Endodermal cell (in vitro differentiated cells): ENCODE data around the gene ADSL. TPM values are rescaled to one million over a fixed set of nuclear protein-coding genes. Genes with fewer than 3 reads are reported as not detected.

ENCODE experiments used
- DNase-seq: peaks from one replicate; pipeline ENCODE4 v3.0.0-alpha.2; 2017
- H3K27ac ChIP-seq: 2 replicates; pipeline ENCODE4 v1.5.1; 2013; ENCODE audit warnings: mild to moderate bottlenecking, low read depth, low read length, moderate library complexity
- H3K27me3 ChIP-seq: 2 replicates; pipeline ENCODE4 v1.6.1; 2013; ENCODE audit warnings: mild to moderate bottlenecking, low read length, moderate library complexity; ENCODE audit not compliant: insufficient read depth, control insufficient read depth, poor library complexity, severe bottlenecking
- H3K36me3 ChIP-seq: 2 replicates; pipeline ENCODE4 v1.7.0; 2013; ENCODE audit warnings: mild to moderate bottlenecking, low read length, moderate library complexity; ENCODE audit not compliant: control insufficient read depth, insufficient read depth
- H3K4me1 ChIP-seq: one replicate; pipeline ENCODE4 v1.7.0; 2013; ENCODE audit warnings: low read length; ENCODE audit not compliant: control insufficient read depth, insufficient read depth
- H3K4me3 ChIP-seq: 2 replicates; pipeline ENCODE4 v1.5.1; 2013; ENCODE audit warnings: mild to moderate bottlenecking, low read length, moderate library complexity
- H3K9ac ChIP-seq: 2 replicates; pipeline ENCODE4 v1.6.1; 2013; ENCODE audit warnings: mild to moderate bottlenecking, low read length, moderate library complexity; ENCODE audit not compliant: poor library complexity, severe bottlenecking; ENCODE audit errors: extremely low read depth
- H3K9me3 ChIP-seq: 2 replicates; pipeline ENCODE4 v1.6.1; 2013; ENCODE audit warnings: mild to moderate bottlenecking, low read length, moderate library complexity; ENCODE audit not compliant: control insufficient read depth
- H3K27ac Mint-ChIP-seq: 2 replicates; pipeline ENCODE4 v1.8.0; 2020; ENCODE audit warnings: mixed read lengths
- H3K27me3 Mint-ChIP-seq: 2 replicates; pipeline ENCODE4 v1.8.0; 2021; ENCODE audit warnings: mild to moderate bottlenecking, mixed read lengths; ENCODE audit not compliant: insufficient read depth
- H3K36me3 Mint-ChIP-seq: 2 replicates; pipeline ENCODE4 v1.8.0; 2020; ENCODE audit warnings: low read depth, mixed read lengths
- H3K4me1 Mint-ChIP-seq: 2 replicates; pipeline ENCODE4 v1.8.0; 2020; ENCODE audit warnings: mixed read lengths
- H3K4me3 Mint-ChIP-seq: 2 replicates; pipeline ENCODE4 v1.8.0; 2020; ENCODE audit warnings: mild to moderate bottlenecking, moderate library complexity, mixed read lengths
- H3K9me3 Mint-ChIP-seq: 2 replicates; pipeline ENCODE4 v1.8.0; 2020; ENCODE audit warnings: mild to moderate bottlenecking, mixed read lengths
- WGBS, 2 experiments: methylation state at CpG; one replicate each; pipeline versions ENCODE4 v1.1.5 to v1.1.7; 2013; ENCODE audit warnings: missing lambda C conversion rate in 2 of 2, mixed read lengths in 1 of 2; ENCODE audit not compliant: insufficient coverage in 1 of 2, insufficient read length in 1 of 2; 5-methylcytosine and 5-hydroxymethylcytosine counted together
- total RNA-seq, 2 donors: library from RNA; stranded (reverse); fragmentation: NEBNext Ultra II Directional in 1 of 2; extraction: Animal tissue kit (Norgen Biotek cat#: 25700) in 1 of 2; gene quantifications; 2 replicates in 1 of 2; 3 replicates in 1 of 2; pipeline ENCODE4 v1.2.1, GENCODE V29; 2021
- TF ChIP-seq, protein P1 (sequence below): fragments of 200-600 bp; sonication (generic); conservative IDR thresholded peaks from 2 replicates; pipeline ENCODE4 v1.5.0; 2021; ENCODE audit warnings: antibody characterized with exemption, mild to moderate bottlenecking

ADSL gene
- total RNA-seq, 2 donors from 2014 or later = 107 to 118 TPM

DNA sequence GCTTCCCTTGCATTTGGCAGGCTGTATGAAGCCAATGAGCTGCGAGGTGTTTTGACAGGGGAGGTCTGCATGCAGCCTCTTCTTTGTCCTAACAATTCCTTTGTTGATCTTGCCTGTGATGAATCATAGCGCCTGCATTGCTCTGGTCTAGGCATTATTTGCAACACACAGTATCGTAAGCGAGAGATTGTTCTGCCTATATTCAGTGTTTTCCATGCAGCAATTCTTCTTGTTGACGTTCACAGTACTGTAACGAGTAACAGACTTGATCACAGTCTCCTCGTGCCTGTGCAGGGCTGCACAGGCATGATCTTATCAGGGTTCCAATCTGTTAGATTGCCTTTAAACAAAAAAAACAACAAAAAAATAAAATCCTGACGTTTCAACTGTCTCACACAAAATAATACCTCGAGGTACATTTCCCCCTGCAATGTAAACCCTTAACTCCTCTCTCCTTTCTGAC is 13.9 kb upstream of the ADSL start:
- Mint-ChIP-seq H3K4me3 (no peak overlapping the region), H3K36me3 (peaks cover 12% of the 10 kb centered on the region), H3K4me1 (peaks cover 75% of the 10 kb centered on the region), H3K9me3 (no peaks in the 10 kb centered on the region), H3K27ac (peak overlapping the region; percentile 24), H3K27me3 (no peaks in the 10 kb centered on the region)
- Histone ChIP-seq H3K36me3 (peaks cover 4% of the 10 kb centered on the region), H3K27me3 (no peaks in the 10 kb centered on the region), H3K27ac (no peak overlapping the region), H3K4me1 (peaks cover 17% of the 10 kb centered on the region), H3K4me3 (no peak overlapping the region), H3K9ac (no peak overlapping the region), H3K9me3 (no peaks in the 10 kb centered on the region)
- WGBS, 2 experiments = 76 to 77% methylated on average over 8 to 9 of the region's 9 CpGs
- peak; percentile 64 for DNase-seq
- TF ChIP-seq, protein P1, sequence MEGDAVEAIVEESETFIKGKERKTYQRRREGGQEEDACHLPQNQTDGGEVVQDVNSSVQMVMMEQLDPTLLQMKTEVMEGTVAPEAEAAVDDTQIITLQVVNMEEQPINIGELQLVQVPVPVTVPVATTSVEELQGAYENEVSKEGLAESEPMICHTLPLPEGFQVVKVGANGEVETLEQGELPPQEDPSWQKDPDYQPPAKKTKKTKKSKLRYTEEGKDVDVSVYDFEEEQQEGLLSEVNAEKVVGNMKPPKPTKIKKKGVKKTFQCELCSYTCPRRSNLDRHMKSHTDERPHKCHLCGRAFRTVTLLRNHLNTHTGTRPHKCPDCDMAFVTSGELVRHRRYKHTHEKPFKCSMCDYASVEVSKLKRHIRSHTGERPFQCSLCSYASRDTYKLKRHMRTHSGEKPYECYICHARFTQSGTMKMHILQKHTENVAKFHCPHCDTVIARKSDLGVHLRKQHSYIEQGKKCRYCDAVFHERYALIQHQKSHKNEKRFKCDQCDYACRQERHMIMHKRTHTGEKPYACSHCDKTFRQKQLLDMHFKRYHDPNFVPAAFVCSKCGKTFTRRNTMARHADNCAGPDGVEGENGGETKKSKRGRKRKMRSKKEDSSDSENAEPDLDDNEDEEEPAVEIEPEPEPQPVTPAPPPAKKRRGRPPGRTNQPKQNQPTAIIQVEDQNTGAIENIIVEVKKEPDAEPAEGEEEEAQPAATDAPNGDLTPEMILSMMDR = no peak

DNA sequence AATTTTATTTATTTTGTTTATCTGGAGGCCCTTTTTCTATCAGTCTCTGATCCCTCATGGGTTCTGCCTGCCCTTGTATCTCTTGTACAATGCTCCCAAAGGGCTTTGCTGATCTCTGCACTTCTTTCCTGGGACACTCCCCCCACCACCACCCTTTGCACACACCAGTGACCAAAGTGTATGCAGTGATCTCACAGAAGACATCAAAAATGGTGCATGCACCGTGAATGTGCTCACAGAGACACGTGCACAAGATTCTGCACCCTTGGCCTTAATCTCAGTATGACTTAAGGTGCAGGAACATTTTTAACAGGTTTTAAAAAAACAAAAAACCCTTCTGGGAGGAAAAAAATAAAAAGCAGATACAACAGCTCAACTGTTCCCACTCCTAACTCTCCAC is 12.2 kb upstream of the ADSL start:
- Histone ChIP-seq H3K36me3 (peaks cover under 1% of the 10 kb centered on the region), H3K9ac (no peak overlapping the region), H3K27ac (no peak overlapping the region), H3K27me3 (no peaks in the 10 kb centered on the region), H3K9me3 (no peaks in the 10 kb centered on the region), H3K4me1 (peaks cover 7% of the 10 kb centered on the region), H3K4me3 (no peak overlapping the region)
- WGBS, 2 experiments = 87 to 91% methylated on average over 2 of the region's 2 CpGs
- TF ChIP-seq, protein P1 = no peak
- no peaks in the 10 kb centered on the region for H3K27me3 Mint-ChIP-seq
- no peak overlapping the region for H3K4me3 Mint-ChIP-seq
- no peak overlapping the region for H3K27ac Mint-ChIP-seq
- no peak for DNase-seq
- no peaks in the 10 kb centered on the region for H3K9me3 Mint-ChIP-seq
- H3K4me1 Mint-ChIP-seq = peaks cover 59% of the 10 kb centered on the region
- peaks cover 21% of the 10 kb centered on the region for H3K36me3 Mint-ChIP-seq

DNA sequence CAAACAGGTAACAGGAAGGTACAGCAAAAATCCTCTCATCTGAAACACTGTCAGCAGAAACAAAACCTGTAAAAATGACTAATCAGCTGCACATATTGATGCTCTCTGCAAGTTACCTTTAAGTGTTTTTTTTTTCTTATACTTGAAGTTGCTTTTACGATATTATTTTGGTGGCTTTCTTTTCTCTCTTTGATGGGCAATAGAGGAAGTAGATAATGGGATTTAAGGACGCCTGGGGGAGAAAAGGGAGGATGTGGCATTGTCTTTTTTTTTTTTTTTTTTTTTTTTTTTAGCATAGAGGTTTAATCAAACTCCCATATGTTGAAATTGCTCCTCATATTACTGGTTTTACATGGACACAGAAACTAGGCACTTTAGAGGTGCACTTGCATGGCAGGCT is 11.4 kb upstream of the ADSL start:
- Histone ChIP-seq H3K4me1 (peaks cover 7% of the 10 kb centered on the region), H3K27me3 (no peaks in the 10 kb centered on the region), H3K9ac (no peak overlapping the region), H3K9me3 (no peaks in the 10 kb centered on the region), H3K27ac (no peak overlapping the region), H3K4me3 (no peak overlapping the region), H3K36me3 (no peaks in the 10 kb centered on the region)
- H3K9me3 Mint-ChIP-seq = no peaks in the 10 kb centered on the region
- H3K4me1 Mint-ChIP-seq = peaks cover 51% of the 10 kb centered on the region
- H3K4me3 Mint-ChIP-seq = peak overlapping the region; percentile 17
- H3K36me3 Mint-ChIP-seq = peaks cover 21% of the 10 kb centered on the region
- TF ChIP-seq, protein P1 = no peak
- no peaks in the 10 kb centered on the region for H3K27me3 Mint-ChIP-seq
- H3K27ac Mint-ChIP-seq = peak overlapping the region; percentile 19
- WGBS, 2 experiments = 60% methylated on average over 1 of the region's 2 CpGs; no CpG with 5 or more reads in 1 of the 2 experiments
- DNase-seq = no peak
